DMS 273 treated with DMSO at 0.1 percent for 48 hours (cell line): Measurements from ENCODE around the gene USP48.
A peak's percentile ranks its signal among the peaks of the same experiment; 100 is the strongest.
"Not testable (repeated sequence)": the region's sequence is repeated elsewhere in the genome, so short reads cannot be mapped to it uniquely, and the experiment has no call there.

ENCODE experiments used
- DNase-seq: peaks from one replicate; lab custom pipeline; 2025; lab: John Stamatoyannopoulos, UW

Gene USP48

DNA sequence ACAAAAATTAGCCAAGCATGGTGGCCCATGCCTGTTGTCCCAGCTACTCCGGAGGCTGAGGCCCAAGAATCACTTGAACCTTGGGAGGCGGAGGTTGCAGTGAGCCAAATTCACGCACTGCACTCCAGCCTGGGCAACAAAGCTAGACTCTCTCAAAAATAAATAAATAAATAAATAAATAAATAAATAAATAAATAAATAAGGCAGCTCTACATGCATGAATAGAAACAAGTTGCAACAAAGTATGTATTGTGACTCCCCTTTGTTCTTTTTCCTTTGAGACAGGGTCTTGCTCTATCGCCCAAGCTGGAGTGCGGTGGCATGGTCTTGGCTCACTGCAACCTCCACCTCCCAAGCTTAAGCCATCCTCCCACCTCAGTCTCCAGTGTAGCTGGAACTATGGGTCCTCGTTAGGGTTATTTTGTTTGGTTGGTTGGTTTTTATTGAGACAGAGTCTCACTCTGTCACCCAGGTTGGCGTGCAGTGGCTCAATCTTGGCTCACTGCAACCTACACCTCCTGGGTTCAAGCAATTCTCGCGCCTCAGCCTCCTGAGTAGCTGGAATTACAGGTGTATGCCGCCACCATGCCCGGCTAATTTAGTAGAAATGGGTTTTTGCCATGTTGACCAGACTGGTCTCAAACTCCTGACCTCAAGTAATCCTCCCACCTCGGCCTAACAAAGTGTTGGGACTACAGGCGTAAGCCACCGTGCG lies 8.0 kb downstream of the USP48 start:
- DNase-seq, result no peak

DNA sequence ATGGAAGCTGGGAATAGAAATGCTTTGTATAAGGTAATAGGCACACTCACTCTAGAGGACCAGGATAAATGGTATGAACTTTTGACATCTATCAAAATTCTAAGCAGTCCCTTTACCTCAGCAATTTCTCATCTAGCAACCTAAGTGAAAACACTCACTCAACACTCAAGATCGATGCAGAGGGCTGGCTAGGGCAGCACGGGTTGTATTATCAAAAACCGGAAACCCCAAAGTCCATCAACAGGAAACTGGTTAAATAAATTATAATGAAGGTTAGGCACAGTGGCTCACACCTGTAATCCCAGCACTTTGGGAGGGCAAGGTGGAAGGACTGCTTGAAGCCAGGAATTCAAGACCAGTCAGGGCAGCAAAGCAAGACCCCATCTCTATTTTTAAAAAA lies 9.4 kb downstream of the USP48 start:
- DNase-seq, result no peak

DNA sequence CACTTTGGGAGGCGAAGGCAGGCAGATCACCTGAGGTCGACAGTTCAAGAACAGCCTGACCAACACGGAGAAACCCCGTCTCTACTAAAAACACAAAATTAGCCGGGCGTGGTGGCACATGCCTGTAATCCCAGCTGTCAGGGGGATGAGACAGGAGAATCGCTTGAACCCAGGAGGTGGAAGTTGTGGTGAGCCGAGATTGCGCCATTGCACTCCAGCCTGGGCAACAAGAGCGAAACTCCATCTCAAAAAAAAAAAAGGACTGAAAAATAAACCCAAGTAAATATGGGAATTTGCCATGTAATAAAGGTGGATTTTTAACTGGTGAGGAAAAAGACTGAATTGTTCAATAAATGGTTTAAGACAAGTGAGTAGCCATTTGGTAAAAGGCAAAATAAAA lies 11.3 kb downstream of the USP48 start:
- DNase-seq, result not testable (repeated sequence)

DNA sequence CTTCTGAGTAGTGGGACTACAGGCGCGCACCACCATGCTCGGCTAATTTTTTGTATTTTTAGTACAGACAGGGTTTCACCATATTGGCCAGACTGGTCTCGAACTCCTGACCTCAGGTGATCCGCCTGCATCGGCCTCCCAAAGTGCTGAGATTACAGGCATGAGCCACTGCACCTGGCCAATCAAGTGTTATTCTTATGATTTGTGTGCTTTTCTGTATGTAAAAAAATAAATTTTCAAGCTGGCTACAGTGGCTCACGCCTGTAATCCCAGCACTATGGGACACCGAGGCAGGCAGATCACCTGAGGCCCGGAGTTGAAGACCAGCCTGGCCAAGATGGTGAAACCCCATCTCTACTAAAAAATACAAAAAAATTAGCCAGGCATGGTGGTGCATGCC lies 12.3 kb downstream of the USP48 start:
- DNase-seq, result not testable (repeated sequence)

- DNase-seq, result no peak
These were observed 12.7 kb downstream of the USP48 start for GRCh38 chr1:21770201-21770600.

DNA sequence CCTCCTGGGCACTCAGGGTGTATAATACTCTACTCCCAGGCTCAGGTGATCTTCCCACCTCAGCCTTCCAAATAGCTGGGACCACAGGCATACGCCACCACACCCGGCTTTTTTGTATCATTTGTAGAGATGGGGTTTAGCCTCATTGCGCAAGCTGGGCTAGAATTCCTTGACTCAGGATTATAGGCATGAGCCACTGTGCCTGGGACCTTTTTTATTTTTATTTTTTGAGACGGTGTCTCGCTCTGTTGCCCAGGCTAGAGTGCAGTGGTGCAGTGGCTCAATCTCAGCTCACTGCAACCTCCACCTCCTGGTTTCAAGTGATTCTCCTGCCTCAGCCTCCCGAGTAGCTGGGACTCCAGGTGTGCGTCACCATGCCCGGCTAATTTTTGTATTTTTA lies 15.8 kb downstream of the USP48 start:
- not testable (repeated sequence) for DNase-seq

DNA sequence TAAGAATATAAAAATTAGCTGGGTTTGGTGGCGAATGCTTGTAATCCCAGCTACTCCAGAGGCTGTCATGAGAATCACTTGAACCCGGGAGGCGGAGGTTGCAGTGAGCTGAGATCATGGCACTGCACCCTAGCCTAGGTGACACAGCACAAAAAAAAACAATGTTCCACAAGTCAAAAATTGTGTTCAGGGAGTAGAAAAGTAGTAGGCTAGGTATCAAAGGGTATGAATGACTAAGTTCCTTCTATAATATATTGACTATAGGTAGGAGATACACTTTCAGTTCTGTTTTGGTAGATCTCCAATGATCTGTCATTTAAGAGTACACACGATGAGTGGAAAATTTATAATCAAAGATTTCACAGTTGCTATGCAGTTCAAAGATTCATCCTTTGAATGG lies 16.7 kb downstream of the USP48 start:
- no peak for DNase-seq

- DNase-seq, result peak; percentile 6
These were observed 18.1 kb downstream of the USP48 start for GRCh38 chr1:21764615-21765423.

DNA sequence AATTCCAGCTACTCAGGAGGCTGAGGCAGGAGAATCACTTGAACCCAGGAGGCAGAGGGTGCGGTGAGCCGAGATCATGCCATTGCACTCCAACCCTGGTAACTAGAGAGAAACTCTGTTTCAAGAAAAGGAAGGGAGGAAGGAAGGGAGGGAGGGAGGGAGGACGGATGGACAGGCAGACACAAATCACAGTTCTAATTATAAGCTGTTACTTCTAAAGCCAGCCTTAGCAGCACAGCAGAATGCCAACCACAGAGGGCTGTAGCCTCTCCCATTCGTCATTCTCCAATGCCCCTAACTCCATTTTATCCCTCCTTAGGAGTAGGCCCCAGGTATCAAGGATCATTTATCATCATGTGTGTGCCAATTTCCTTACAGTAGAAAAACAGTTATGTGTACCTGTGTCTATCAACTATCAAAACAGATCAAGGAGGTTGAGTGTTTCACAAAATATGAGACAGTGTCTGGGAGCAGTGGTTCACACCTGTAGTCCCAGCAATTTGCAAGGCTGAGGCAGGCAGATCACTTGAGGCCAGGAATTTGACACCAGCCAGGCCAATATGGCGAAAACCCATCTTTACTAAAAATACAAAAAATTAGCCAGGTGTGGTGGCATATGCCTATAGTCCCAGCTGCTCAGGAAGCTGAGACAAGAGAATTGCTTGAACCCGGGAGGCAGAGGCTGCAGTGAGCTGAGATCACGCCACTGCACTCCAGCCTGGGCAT lies 19.1 kb downstream of the USP48 start:
- DNase-seq, result no peak

DNA sequence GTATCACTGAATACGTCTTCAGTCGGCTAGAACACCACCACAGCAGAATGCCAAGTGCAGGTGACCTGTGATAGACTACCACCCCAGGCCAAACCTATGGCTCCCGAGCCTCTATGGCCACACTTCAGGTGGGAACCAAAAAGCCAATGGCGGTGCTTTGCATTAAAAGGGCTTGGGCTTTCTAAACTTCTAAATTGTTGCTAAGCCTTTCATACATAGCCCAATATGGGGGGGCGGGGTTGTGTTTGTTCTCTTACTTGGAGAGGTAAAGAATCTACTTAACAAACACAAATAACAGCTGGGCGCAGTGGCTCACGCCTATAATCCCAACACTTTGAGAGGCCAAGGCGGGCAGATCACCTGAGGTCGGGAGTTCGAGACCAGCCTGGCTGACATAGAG lies 19.7 kb downstream of the USP48 start:
- DNase-seq, result no peak

DNA sequence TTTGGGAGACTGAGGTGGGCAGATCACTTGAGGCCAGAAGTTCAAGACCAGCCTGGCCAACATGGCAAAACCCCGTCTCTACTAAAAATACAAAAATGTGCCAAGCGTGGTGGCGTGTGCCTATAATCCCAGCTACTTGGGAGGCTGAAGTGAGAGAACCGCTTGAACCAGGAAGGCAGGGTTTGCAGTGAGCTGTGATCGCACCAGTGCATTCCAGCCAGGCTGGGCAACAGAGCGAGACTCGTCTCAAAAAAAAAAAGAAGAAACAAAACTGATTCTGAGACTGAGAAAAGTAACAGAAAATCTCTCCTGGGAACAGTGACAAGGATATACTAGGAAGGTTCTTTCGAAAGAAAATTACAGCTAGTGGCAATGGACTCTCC lies 20.9 kb downstream of the USP48 start:
- no peak for DNase-seq

DNA sequence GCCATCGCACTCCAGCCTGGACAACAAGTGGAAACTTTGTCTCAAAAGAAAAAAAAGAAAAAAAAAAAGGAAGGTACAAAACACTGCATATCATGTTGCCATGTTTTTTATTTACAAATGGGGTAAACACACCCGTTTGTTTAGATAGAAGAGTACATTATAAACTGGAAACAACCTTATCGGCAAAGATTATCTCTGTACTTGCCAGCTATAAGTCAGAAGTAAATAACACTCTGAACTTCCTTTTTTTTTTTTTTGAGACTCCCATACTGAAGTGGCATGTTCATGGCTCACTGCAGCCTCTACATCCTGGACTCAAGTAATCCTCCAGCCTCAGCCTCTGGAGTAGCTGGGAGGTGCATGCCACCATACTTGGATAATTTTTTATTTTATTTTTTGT lies 21.9 kb downstream of the USP48 start:
- no peak for DNase-seq

DNA sequence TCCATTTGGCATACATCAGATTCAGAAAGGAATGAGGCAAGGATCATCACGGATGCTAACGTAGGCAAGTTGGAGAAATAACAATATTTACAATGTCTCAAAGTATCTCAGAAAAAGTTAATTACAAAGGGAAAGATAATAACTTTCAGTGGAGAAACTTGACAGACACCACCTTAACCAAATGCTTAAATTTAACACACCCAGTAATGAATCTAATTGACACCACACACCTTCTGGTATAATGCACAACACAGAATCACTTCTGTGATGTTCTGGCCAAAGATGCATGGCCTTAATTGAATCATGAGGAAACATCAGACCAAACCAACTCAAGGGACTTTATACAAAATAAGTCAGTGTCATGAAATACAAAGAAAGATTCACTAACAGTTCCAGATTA lies 23.1 kb downstream of the USP48 start:
- DNase-seq, result no peak

- no peak for DNase-seq
These were observed 23.8 kb downstream of the USP48 start for GRCh38 chr1:21759182-21759581.

GRCh38 chr1:21758614-21759013 lies 24.3 kb downstream of the USP48 start:
- no peak for DNase-seq

DNA sequence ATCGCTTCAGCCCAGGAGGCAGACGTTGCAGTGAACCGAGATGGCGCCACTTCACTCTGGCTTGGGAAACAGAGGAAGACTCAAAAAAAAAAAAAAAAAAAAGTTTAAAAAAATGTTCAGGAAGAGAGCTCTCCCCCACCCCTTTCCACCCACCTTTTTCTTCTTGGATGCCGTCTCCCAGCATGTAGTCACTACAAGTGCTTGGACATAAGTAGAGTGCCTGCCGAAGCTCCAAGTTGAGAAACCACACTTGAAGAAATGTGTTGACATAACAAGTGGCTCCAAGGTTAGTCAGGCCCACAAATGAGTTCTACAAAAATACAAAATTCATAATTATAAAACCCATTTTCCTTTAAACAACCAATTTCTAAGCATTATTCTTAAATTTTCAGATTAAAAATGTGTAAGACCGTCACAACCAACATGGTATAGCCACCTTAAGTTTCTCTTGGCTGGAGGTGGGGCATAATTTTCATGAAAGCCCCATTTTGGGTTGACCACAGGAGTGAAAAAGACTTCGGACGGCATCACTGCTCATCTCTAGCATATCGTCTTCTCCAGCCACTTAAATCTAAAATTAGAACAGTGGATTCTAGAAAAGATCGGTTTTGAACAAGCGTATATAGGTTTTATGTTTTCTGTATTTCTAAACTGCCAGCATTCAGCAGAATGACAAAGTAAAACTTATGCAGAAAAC lies 26.4 kb downstream of the USP48 start:
- no peak for DNase-seq

DNA sequence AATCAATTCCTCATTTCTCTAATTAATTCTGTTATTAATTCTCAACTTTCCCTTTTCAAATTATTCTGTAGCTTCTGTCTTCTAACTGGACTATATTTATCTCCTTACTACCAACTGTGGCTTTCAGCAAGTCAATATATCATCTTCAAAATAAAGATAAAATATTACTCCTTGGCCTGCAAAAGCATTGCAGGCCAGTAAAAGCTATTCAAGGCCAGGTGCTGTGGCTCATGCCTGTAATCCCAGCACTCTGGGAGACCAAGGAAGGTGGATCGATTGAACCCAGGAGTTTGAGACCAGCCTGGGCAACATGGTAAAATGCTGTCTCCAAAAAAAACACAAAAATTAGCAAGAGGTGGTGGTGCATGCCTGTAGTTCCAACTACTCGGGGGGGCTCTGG lies 27.9 kb downstream of the USP48 start:
- DNase-seq, result no peak

- no peak for DNase-seq
These were observed 28.4 kb downstream of the USP48 start for GRCh38 chr1:21754583-21754982.

DNA sequence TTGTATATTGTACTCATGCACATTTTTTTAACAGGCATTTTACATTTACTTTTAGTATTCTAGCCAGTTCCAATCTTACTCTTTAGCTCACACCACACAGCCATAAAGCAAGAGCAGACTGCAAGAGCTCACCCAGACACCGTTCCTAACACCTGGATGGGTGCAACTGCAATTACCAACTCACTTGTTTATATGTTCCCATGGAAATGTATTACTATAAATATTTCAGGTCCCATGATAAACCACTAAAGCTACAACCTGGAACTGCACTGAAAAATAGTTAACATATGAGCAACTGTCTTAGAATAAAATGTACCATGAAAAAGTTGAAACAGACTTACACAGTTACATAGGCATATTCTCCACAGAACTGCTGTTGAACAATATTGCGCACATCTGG lies 30.8 kb downstream of the USP48 start:
- DNase-seq, result no peak

- DNase-seq, result no peak
These were observed 31.7 kb downstream of the USP48 start for GRCh38 chr1:21751281-21751680.

DNA sequence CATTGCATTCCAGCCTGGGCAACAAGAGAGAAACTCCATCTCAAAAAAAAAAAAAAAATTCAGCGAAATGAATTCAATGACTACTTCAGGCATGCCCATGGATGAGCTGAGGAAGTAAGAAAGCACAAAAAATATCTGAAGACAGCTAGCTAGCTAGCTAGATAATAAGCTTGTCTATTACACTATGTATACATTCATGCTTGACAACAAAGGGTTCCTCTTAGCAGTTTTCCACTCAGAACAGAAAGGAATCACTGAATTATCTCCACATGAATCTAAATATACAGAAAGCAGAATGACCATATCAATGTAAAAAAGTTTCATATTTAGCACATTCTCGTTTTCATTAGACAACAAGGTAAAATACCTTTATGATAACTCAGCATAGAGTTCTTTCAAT lies 32.1 kb downstream of the USP48 start:
- DNase-seq, result no peak

- DNase-seq, result no peak
These were observed 33.0 kb downstream of the USP48 start for GRCh38 chr1:21749859-21750468.
